Measurements from ENCODE around the gene GTF2H1. TPM values are rescaled to one million over a fixed set of nuclear protein-coding genes. Genes with fewer than 3 reads are reported as not detected.
A peak's percentile ranks its signal among the peaks of the same experiment; 100 is the strongest.

Gene GTF2H1
- total RNA-seq, 1 donor from 2014 or later: 57.1 TPM

- no peak for DNase-seq (ENCODE audit: low spot score)
- Mint-ChIP-seq H3K27ac (ENCODE audit: unreplicated experiment) (no peak overlapping the region), H3K9me3 (ENCODE audit: low read depth) (peaks cover 2% of the 10 kb centered on the region), H3K4me1 (ENCODE audit: low read depth) (peaks cover 19% of the 10 kb centered on the region), H3K36me3 (ENCODE audit: low read depth) (peaks cover 4% of the 10 kb centered on the region), H3K27me3 (ENCODE audit: low read depth) (no peaks in the 10 kb centered on the region), H3K4me3 (ENCODE audit: unreplicated experiment) (no peak overlapping the region)
- TF ChIP-seq CTCF (IDR thresholded peaks at IDR 0.05): no peak
Observed at GRCh38 chr11:18372201-18372600, 49.8 kb downstream of the GTF2H1 start.

GRCh38 chr11:18374956-18375355, 52.6 kb downstream of the GTF2H1 start:
- H3K27ac Mint-ChIP-seq (ENCODE audit: unreplicated experiment): no peak overlapping the region
- DNase-seq (ENCODE audit: low spot score): no peak
- no peaks in the 10 kb centered on the region for H3K4me1 Mint-ChIP-seq (ENCODE audit: low read depth)
- no peaks in the 10 kb centered on the region for H3K9me3 Mint-ChIP-seq (ENCODE audit: low read depth)
- no peak for TF ChIP-seq CTCF (IDR thresholded peaks at IDR 0.05)
- no peaks in the 10 kb centered on the region for H3K27me3 Mint-ChIP-seq (ENCODE audit: low read depth)
- no peaks in the 10 kb centered on the region for H3K36me3 Mint-ChIP-seq (ENCODE audit: low read depth)
- H3K4me3 Mint-ChIP-seq (ENCODE audit: unreplicated experiment): no peak overlapping the region

GRCh38 chr11:18375941-18376340, 53.6 kb downstream of the GTF2H1 start:
- H3K27me3 Mint-ChIP-seq (ENCODE audit: low read depth): no peaks in the 10 kb centered on the region
- H3K27ac Mint-ChIP-seq (ENCODE audit: unreplicated experiment): no peak overlapping the region
- TF ChIP-seq CTCF (IDR thresholded peaks at IDR 0.05): no peak
- no peaks in the 10 kb centered on the region for H3K36me3 Mint-ChIP-seq (ENCODE audit: low read depth)
- no peaks in the 10 kb centered on the region for H3K9me3 Mint-ChIP-seq (ENCODE audit: low read depth)
- H3K4me3 Mint-ChIP-seq (ENCODE audit: unreplicated experiment): no peak overlapping the region
- no peaks in the 10 kb centered on the region for H3K4me1 Mint-ChIP-seq (ENCODE audit: low read depth)
- no peak for DNase-seq (ENCODE audit: low spot score)

- DNase-seq (ENCODE audit: low spot score): no peak
- peaks cover 18% of the 10 kb centered on the region for H3K4me1 Mint-ChIP-seq (ENCODE audit: low read depth)
- H3K36me3 Mint-ChIP-seq (ENCODE audit: low read depth): no peaks in the 10 kb centered on the region
- no peaks in the 10 kb centered on the region for H3K27me3 Mint-ChIP-seq (ENCODE audit: low read depth)
- no peaks in the 10 kb centered on the region for H3K9me3 Mint-ChIP-seq (ENCODE audit: low read depth)
- no peak overlapping the region for H3K4me3 Mint-ChIP-seq (ENCODE audit: unreplicated experiment)
- no peak for TF ChIP-seq CTCF (IDR thresholded peaks at IDR 0.05)
- H3K27ac Mint-ChIP-seq (ENCODE audit: unreplicated experiment): no peak overlapping the region
Observed at GRCh38 chr11:18379201-18379600, 56.8 kb downstream of the GTF2H1 start.

GRCh38 chr11:18383388-18384156, 61.2 kb downstream of the GTF2H1 start:
- H3K9me3 Mint-ChIP-seq (ENCODE audit: low read depth): no peaks in the 10 kb centered on the region
- DNase-seq (ENCODE audit: low spot score): no peak
- H3K4me1 Mint-ChIP-seq (ENCODE audit: low read depth): peaks cover 45% of the 10 kb centered on the region
- H3K4me3 Mint-ChIP-seq (ENCODE audit: unreplicated experiment): peak overlapping the region; percentile 57
- H3K27ac Mint-ChIP-seq (ENCODE audit: unreplicated experiment): peak overlapping the region; percentile 100
- TF ChIP-seq CTCF (IDR thresholded peaks at IDR 0.05): no peak
- no peaks in the 10 kb centered on the region for H3K36me3 Mint-ChIP-seq (ENCODE audit: low read depth)
- no peaks in the 10 kb centered on the region for H3K27me3 Mint-ChIP-seq (ENCODE audit: low read depth)
